ENCODE results near the gene UBFD1.

DNA sequence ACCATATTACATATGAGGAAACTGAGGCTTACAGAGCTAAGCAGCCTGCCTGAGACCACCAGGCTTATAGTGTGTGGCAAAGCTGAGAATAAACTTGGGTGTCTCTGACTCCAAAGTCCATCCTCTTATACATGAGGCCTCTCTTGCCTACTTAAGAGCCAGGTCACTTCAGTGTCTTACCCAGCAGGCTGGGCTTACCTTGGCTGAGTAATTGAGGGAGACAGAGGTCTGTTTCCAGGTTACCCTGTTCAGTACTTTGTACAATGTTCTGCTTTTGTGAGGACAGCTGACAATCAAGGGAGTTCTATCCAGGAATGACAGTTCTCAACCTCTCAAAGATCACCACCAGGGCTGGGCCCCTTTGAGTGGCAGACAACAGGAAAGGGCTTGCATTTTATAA lies 24.2 kb downstream of the UBFD1 start:
- TF ChIP-seq, protein P1, sequence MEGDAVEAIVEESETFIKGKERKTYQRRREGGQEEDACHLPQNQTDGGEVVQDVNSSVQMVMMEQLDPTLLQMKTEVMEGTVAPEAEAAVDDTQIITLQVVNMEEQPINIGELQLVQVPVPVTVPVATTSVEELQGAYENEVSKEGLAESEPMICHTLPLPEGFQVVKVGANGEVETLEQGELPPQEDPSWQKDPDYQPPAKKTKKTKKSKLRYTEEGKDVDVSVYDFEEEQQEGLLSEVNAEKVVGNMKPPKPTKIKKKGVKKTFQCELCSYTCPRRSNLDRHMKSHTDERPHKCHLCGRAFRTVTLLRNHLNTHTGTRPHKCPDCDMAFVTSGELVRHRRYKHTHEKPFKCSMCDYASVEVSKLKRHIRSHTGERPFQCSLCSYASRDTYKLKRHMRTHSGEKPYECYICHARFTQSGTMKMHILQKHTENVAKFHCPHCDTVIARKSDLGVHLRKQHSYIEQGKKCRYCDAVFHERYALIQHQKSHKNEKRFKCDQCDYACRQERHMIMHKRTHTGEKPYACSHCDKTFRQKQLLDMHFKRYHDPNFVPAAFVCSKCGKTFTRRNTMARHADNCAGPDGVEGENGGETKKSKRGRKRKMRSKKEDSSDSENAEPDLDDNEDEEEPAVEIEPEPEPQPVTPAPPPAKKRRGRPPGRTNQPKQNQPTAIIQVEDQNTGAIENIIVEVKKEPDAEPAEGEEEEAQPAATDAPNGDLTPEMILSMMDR (IDR thresholded peaks at IDR 0.05) = no peak
- TF ChIP-seq ZFX (IDR thresholded peaks at IDR 0.05; ENCODE audit: borderline replicate concordance) = no peak

Data from 22Rv1 (cell line).